DOHH2 (cell line): ENCODE data around the gene MMAB.

ENCODE experiments used
- H3F3A ChIP-seq: fragments of 200-600 bp; sonication (generic), shearing (Covaris generic); 2 replicates; pipeline ENCODE4 v1.6.0; 2016; ENCODE audit warnings: antibody characterized with exemption, mild to moderate bottlenecking; ENCODE audit not compliant: control insufficient read depth, insufficient read depth
- H3K27ac ChIP-seq: fragments of 200-600 bp; sonication (generic); 2 replicates; pipeline ENCODE4 v1.5.1; 2014; ENCODE audit warnings: low read depth, mild to moderate bottlenecking, low read length, moderate library complexity
- H3K27me3 ChIP-seq: fragments of 200-600 bp; sonication (generic); 2 replicates; pipeline ENCODE4 v1.6.1; 2014; ENCODE audit warnings: mild to moderate bottlenecking, low read length, mixed read lengths; ENCODE audit not compliant: control insufficient read depth
- H3K36me3 ChIP-seq: fragments of 200-600 bp; sonication (generic); 2 replicates; pipeline ENCODE4 v1.6.1; 2014; ENCODE audit warnings: mild to moderate bottlenecking, low read length, moderate library complexity, mixed read lengths; ENCODE audit not compliant: control insufficient read depth
- H3K4me1 ChIP-seq: fragments of 200-600 bp; sonication (generic); 2 replicates; pipeline ENCODE4 v1.6.1; 2014; ENCODE audit warnings: mild to moderate bottlenecking, low read length, mixed read lengths; ENCODE audit not compliant: control insufficient read depth
- H3K4me2 ChIP-seq: fragments of 200-600 bp; sonication (generic); 2 replicates; pipeline ENCODE4 v1.6.0; 2014; ENCODE audit warnings: mild to moderate bottlenecking, low read length, moderate library complexity
- H3K4me3 ChIP-seq: fragments of 200-600 bp; sonication (generic); 2 replicates; pipeline ENCODE4 v1.5.1; 2014; ENCODE audit warnings: mild to moderate bottlenecking, low read length, mixed read lengths
- H3K79me2 ChIP-seq: fragments of 200-600 bp; sonication (generic); 2 replicates; pipeline ENCODE4 v1.6.1; 2014; ENCODE audit warnings: mild to moderate bottlenecking, low read length, mixed read lengths; ENCODE audit not compliant: control insufficient read depth
- H3K9me2 ChIP-seq: fragments of 200-600 bp; sonication (generic); replicated peaks from 2 replicates; pipeline ENCODE4 v1.6.1; 2014; ENCODE audit warnings: mild to moderate bottlenecking, low read length, mixed read lengths; ENCODE audit not compliant: control insufficient read depth
- H3K9me3 ChIP-seq: fragments of 200-600 bp; sonication (generic); 2 replicates; pipeline ENCODE4 v1.6.1; 2014; ENCODE audit warnings: antibody characterized with exemption, low read length, mixed read lengths; ENCODE audit not compliant: control insufficient read depth, insufficient read depth
- H4K20me1 ChIP-seq: fragments of 200-600 bp; sonication (generic); 2 replicates; pipeline ENCODE4 v1.6.0; 2014; ENCODE audit warnings: low read depth, mild to moderate bottlenecking, antibody characterized with exemption, low read length, moderate library complexity; ENCODE audit not compliant: control insufficient read depth, insufficient read depth
- CTCF ChIP-seq: fragments of 200-600 bp; sonication (generic); IDR thresholded peaks from one replicate; pipeline ENCODE4 v1.5.1; 2014; ENCODE audit warnings: antibody characterized with exemption, mild to moderate bottlenecking, low read depth, low read length; ENCODE audit not compliant: poor library complexity, severe bottlenecking
- EZH2phosphoT487 ChIP-seq: fragments of 200-600 bp; sonication (generic); IDR thresholded peaks from 2 replicates; pipeline ENCODE4 v1.6.1; 2017; ENCODE audit warnings: borderline replicate concordance, mild to moderate bottlenecking, antibody characterized with exemption, low read length, moderate library complexity, mixed read lengths

The MMAB gene

GRCh38 chr12:109567967-109568366, 5.3 kb downstream of the MMAB start:
- Histone ChIP-seq H3K27me3 (no peaks in the 10 kb centered on the region), H3K4me1 (peaks cover 14% of the 10 kb centered on the region), H3K4me2 (no peak overlapping the region), H3K27ac (no peak overlapping the region), H3K9me2 (no peaks in the 10 kb centered on the region), H3K4me3 (no peak overlapping the region), H3K36me3 (peaks cover 95% of the 10 kb centered on the region), H3K79me2 (peaks cover 23% of the 10 kb centered on the region), H3F3A (no peaks in the 10 kb centered on the region; the same call in 1 of the 2 replicates), H3K9me3 (peaks cover 3% of the 10 kb centered on the region; the same call in 1 of the 2 replicates), H4K20me1 (no peaks in the 10 kb centered on the region)
- TF ChIP-seq CTCF (no peak), EZH2phosphoT487 (no peak)

- no peak for TF ChIP-seq CTCF
- no peak for TF ChIP-seq EZH2phosphoT487
- Histone ChIP-seq H3K36me3 (peaks cover 95% of the 10 kb centered on the region), H3K27ac (no peak overlapping the region)
Observed at GRCh38 chr12:109567296-109567695, 6.0 kb downstream of the MMAB start.

GRCh38 chr12:109566424-109566823, 6.9 kb downstream of the MMAB start:
- Histone ChIP-seq H3K4me3 (no peak overlapping the region), H3K27me3 (no peaks in the 10 kb centered on the region), H3K27ac (no peak overlapping the region), H3K9me3 (peaks cover 7% of the 10 kb centered on the region; the same call in 1 of the 2 replicates), H3K4me2 (no peak overlapping the region), H3K36me3 (peaks cover 98% of the 10 kb centered on the region), H3K4me1 (peaks cover under 1% of the 10 kb centered on the region; the same call in 1 of the 2 replicates), H3K9me2 (no peaks in the 10 kb centered on the region), H3K79me2 (peaks cover 9% of the 10 kb centered on the region), H4K20me1 (no peaks in the 10 kb centered on the region), H3F3A (no peaks in the 10 kb centered on the region; the same call in 1 of the 2 replicates)
- TF ChIP-seq CTCF, result no peak
- no peak for TF ChIP-seq EZH2phosphoT487

More at GRCh38 chr12:109567296-109567695, 6.0 kb downstream of the MMAB start:
- Histone ChIP-seq H3K27me3 (no peaks in the 10 kb centered on the region), H3K4me2 (no peak overlapping the region), H3K4me3 (no peak overlapping the region), H3K9me2 (no peaks in the 10 kb centered on the region), H3F3A (no peaks in the 10 kb centered on the region; the same call in 1 of the 2 replicates), H3K4me1 (peaks cover 8% of the 10 kb centered on the region), H3K79me2 (peaks cover 16% of the 10 kb centered on the region), H3K9me3 (peaks cover 7% of the 10 kb centered on the region; the same call in 1 of the 2 replicates), H4K20me1 (no peaks in the 10 kb centered on the region)
